SIG-M5 treated with dmso at 0.1 percent for 504 hours (cell line): ENCODE data around the gene PSTPIP2.

ENCODE experiments used
- DNase-seq: peaks from one replicate; lab custom pipeline; 2025; ENCODE audit not compliant: unreplicated experiment; lab: John Stamatoyannopoulos, UW

Gene PSTPIP2

GRCh38 chr18:46040033-46040746 is 31.9 kb downstream of the PSTPIP2 start:
- DNase-seq, result no peak

- DNase-seq, result no peak
These were observed 34.4 kb downstream of the PSTPIP2 start for GRCh38 chr18:46037512-46038305.

- no peak for DNase-seq
These were observed 36.1 kb downstream of the PSTPIP2 start for GRCh38 chr18:46035696-46036680.

- no peak for DNase-seq
These were observed 37.8 kb downstream of the PSTPIP2 start for GRCh38 chr18:46034230-46034629.

GRCh38 chr18:46031741-46032140 is 40.3 kb downstream of the PSTPIP2 start:
- no peak for DNase-seq

GRCh38 chr18:46028536-46028891 is 43.5 kb downstream of the PSTPIP2 start:
- DNase-seq, result no peak

- DNase-seq, result no peak
These were observed 52.1 kb downstream of the PSTPIP2 start for GRCh38 chr18:46019936-46020335.

GRCh38 chr18:46013484-46014189 is 58.4 kb downstream of the PSTPIP2 start:
- DNase-seq, result peak; percentile 41

- no peak for DNase-seq
These were observed 61.4 kb downstream of the PSTPIP2 start for GRCh38 chr18:46010676-46011075.

- DNase-seq, result no peak
These were observed 62.0 kb downstream of the PSTPIP2 start for GRCh38 chr18:46010050-46010449.

GRCh38 chr18:46009125-46009840 is 62.8 kb downstream of the PSTPIP2 start:
- DNase-seq, result peak; percentile 94

- no peak for DNase-seq
These were observed 63.5 kb downstream of the PSTPIP2 start for GRCh38 chr18:46008531-46008930.

GRCh38 chr18:46007165-46007564 is 64.9 kb downstream of the PSTPIP2 start:
- no peak for DNase-seq

- no peak for DNase-seq
These were observed 69.1 kb downstream of the PSTPIP2 start for GRCh38 chr18:46002934-46003333.

GRCh38 chr18:46001892-46002291 is 70.2 kb downstream of the PSTPIP2 start:
- DNase-seq, result no peak

- no peak for DNase-seq
These were observed 71.0 kb downstream of the PSTPIP2 start for GRCh38 chr18:46001074-46001473.

- DNase-seq, result no peak
These were observed 72.5 kb downstream of the PSTPIP2 start for GRCh38 chr18:45999536-45999935.

GRCh38 chr18:45998244-45998643 is 73.8 kb downstream of the PSTPIP2 start:
- no peak for DNase-seq

- DNase-seq, result peak; percentile 45
These were observed 74.3 kb downstream of the PSTPIP2 start for GRCh38 chr18:45997700-45998151.

- DNase-seq, result no peak
These were observed 76.6 kb downstream of the PSTPIP2 start for GRCh38 chr18:45995461-45995860.
